Heart right ventricle (tissue), 16 donors: ENCODE measurements around the gene TRERF1. TPM values are rescaled to one million over a fixed set of nuclear protein-coding genes. Genes with fewer than 3 reads are reported as not detected.

Experiments used
- ATAC-seq, 8 donors: fragments of 200-7000 bp; cut with Tn5 transposase; one replicate each; pipeline ENCODE4 v1.9.1; 2020; ENCODE audit warnings: mild to moderate bottlenecking in 8 of 8, moderate library complexity in 8 of 8, moderate number of reproducible peaks in 1 of 8
- DNase-seq, 2 donors: peaks; one replicate each; pipeline ENCODE4 v3.0.0-alpha.2; 2020
- H3K27ac ChIP-seq, 10 donors: fragments of 200-600 bp; sonication (generic) in 2 of 10; one replicate each; pipeline versions ENCODE4 v1.5.0 to v1.8.0; 2020 to 2022; ENCODE audit warnings: mild to moderate bottlenecking in 3 of 10
- H3K27me3 ChIP-seq, 7 donors: fragments of 200-600 bp; one replicate each; pipeline ENCODE4 v1.8.0; 2021 to 2022; ENCODE audit warnings: mild to moderate bottlenecking in 2 of 7
- H3K36me3 ChIP-seq, 9 donors: fragments of 200-600 bp; sonication (generic) in 1 of 9; one replicate each; pipeline versions ENCODE4 v1.5.0 to v1.8.0; 2020 to 2022; ENCODE audit warnings: mild to moderate bottlenecking in 2 of 9
- H3K4me1 ChIP-seq, 9 donors: fragments of 200-600 bp; sonication (generic) in 1 of 9; one replicate each; pipeline versions ENCODE4 v1.5.0 to v1.8.0; 2020 to 2022; ENCODE audit warnings: mild to moderate bottlenecking in 4 of 9
- H3K4me3 ChIP-seq, 10 donors: fragments of 200-600 bp; sonication (generic) in 2 of 10; one replicate each; pipeline versions ENCODE4 v1.5.0 to v1.8.0; 2020 to 2022; ENCODE audit warnings: mild to moderate bottlenecking in 7 of 10, moderate library complexity in 2 of 10
- H3K9me3 ChIP-seq, 11 donors: fragments of 200-600 bp in 10 of 11; sonication (generic) in 2 of 11; one replicate each; pipeline versions ENCODE4 v1.5.0 to v1.8.0; 2013 to 2022; ENCODE audit warnings: mild to moderate bottlenecking in 2 of 11, control low read depth in 1 of 11, moderate library complexity in 1 of 11
- CTCF ChIP-seq, 9 donors: fragments of 200-600 bp; sonication (generic) in 2 of 9; IDR thresholded peaks; one replicate each; pipeline versions ENCODE4 v1.5.0 to v1.8.0; 2021 to 2022; ENCODE audit warnings: antibody characterized with exemption in 9 of 9, mild to moderate bottlenecking in 5 of 9, moderate library complexity in 1 of 9
- WGBS, 2 donors: extraction: QIAGEN DNeasy Blood & Tissue Kit; methylation state at CpG; one replicate each; pipeline ENCODE4 v1.1.7; 2013; ENCODE audit warnings: inconsistent platforms in 1 of 2; 5-methylcytosine and 5-hydroxymethylcytosine counted together
- intact Hi-C, 10 donors: fragments of 100-400 bp; cut with DNase I; formaldehyde crosslinking; loops; one replicate each; pipeline versions ENCODE4 v1.11.1 to v1.14.2; 2022
- polyA plus RNA-seq, 2 donors: library from polyadenylated mRNA; stranded (reverse); fragments of 200-250 nt; gene quantifications; one replicate each; pipeline ENCODE4 v1.2.3, GENCODE V29; 2013
- total RNA-seq, 10 donors: library from RNA; stranded (reverse); fragmentation: NEBNext Ultra II Directional in 3 of 10; extraction: Animal tissue kit (Norgen Biotek cat#: 25700) in 3 of 10; gene quantifications; one replicate each; pipeline versions ENCODE4 v1.2.1 to v1.2.4, GENCODE V29; 2021 to 2023
- donor health status: Arrhythmogenic right ventricular cardiomyopathy.
- donor health status: ischemic (EF 13 %, LVEDD 7.1; RV severe dilation, severe dysfunction).
- donor health status: healthy with polysubstance abuse.
- donor health status: DM: no; HTN: yes; CAD: no.
- donor health status: DM: no; HTN: no; CAD: no.
- donor health status: ischemic (EF 25% LVEDD 6.9; RV normal size, moderate dysfunction).
- donor health status: ischemic (EF 25% LVEDD 5.7; RV mildly dilated, moderate dysfunction).
- donor health status: healthy.
- donor health status: DM: yes; HTN: yes; CAD: no.
- donor health status: Ischemic cardiomyopathy.
- donor health status: ischemic (EF 35%, LVEDD 5.7; RV mildly dilated, moderate dysfunction).
- donor health status: nonischemic (EF 11% LVEDD 7.7; RV severe dilation, severe dysfunction).
- donor health status: DM: yes; HTN: yes; CAD: no.
- donor health status: PGD.
- donor health status: ischemic (EF 29% LVEDD 5.4; RV normal size, mild dysfunction).
- donor health status: nonischemic (EF 23%, LVEDD 6.1; RV moderate dilation, normal function).

The TRERF1 gene
- total and polyA plus RNA-seq, 12 donors: 0.75 to 2.8 (median 1.6) TPM

- no peak for ATAC-seq
- no peak for DNase-seq
- WGBS, 2 donors: 92 to 98% methylated on average over 1 of the region's 1 CpG
- Histone ChIP-seq H3K4me1 (no peaks in the 10 kb centered on the region), H3K27me3 (no peaks in the 10 kb centered on the region), H3K9me3 (no peaks in the 10 kb centered on the region), H3K27ac (no peak overlapping the region), H3K4me3 (no peak overlapping the region), H3K36me3 (no peaks in the 10 kb centered on the region)
- TF ChIP-seq CTCF (IDR thresholded peaks at IDR 0.05): no peak
- intact Hi-C loops: no loop called here
These were observed 32.5 kb upstream of the TRERF1 start for GRCh38 chr6:42484261-42484660.

- ATAC-seq: no peak
- Histone ChIP-seq H3K9me3 (no peaks in the 10 kb centered on the region), H3K27ac (no peak overlapping the region), H3K4me3 (no peak overlapping the region), H3K27me3 (no peaks in the 10 kb centered on the region), H3K4me1 (no peaks in the 10 kb centered on the region), H3K36me3 (no peaks in the 10 kb centered on the region)
- TF ChIP-seq CTCF (IDR thresholded peaks at IDR 0.05): no peak
- intact Hi-C loops: no loop called here
- WGBS, 2 donors: 74 to 76% methylated on average over 1 of the region's 1 CpG
- DNase-seq: no peak
These were observed 30.4 kb upstream of the TRERF1 start for GRCh38 chr6:42482174-42482573.

GRCh38 chr6:42471714-42472113 is 20.0 kb upstream of the TRERF1 start:
- no peak for ATAC-seq
- intact Hi-C loops: no loop called here
- no peak overlapping the region for H3K27ac ChIP-seq
- no peak for TF ChIP-seq CTCF (IDR thresholded peaks at IDR 0.05)
- H3K27me3 ChIP-seq: no peaks in the 10 kb centered on the region
- H3K9me3 ChIP-seq: peaks cover 0 to 28% (median 13%) of the 10 kb centered on the region in 11 donors
- WGBS, 2 donors: 58 to 61% methylated on average over 3 of the region's 3 CpGs
- no peaks in the 10 kb centered on the region for H3K4me1 ChIP-seq
- DNase-seq: no peak
- no peaks in the 10 kb centered on the region for H3K36me3 ChIP-seq
- H3K4me3 ChIP-seq: no peak overlapping the region

GRCh38 chr6:42471142-42471541 is 19.4 kb upstream of the TRERF1 start:
- Histone ChIP-seq H3K9me3 (peaks cover 0 to 28% (median 13%) of the 10 kb centered on the region in 11 donors), H3K27me3 (no peaks in the 10 kb centered on the region), H3K27ac (no peak overlapping the region), H3K36me3 (no peaks in the 10 kb centered on the region), H3K4me3 (no peak overlapping the region), H3K4me1 (no peaks in the 10 kb centered on the region)
- no peak for ATAC-seq
- TF ChIP-seq CTCF (IDR thresholded peaks at IDR 0.05): no peak
- no peak for DNase-seq
- WGBS, 2 donors: 63 to 74% methylated on average over 3 of the region's 3 CpGs
- intact Hi-C loops: no loop called here
